GOT3 (cell line): Measurements from ENCODE around the gene SDC4.
"Not testable (repeated sequence)": the region's sequence is repeated elsewhere in the genome, so short reads cannot be mapped to it uniquely, and the experiment has no call there.

Experiments
- DNase-seq: peaks from one replicate; lab custom pipeline; 2025; ENCODE audit warnings: mixed read lengths; lab: John Stamatoyannopoulos, UW

Gene SDC4

GRCh38 chr20:45363611-45364492 is 15.6 kb upstream of the SDC4 start:
- no peak for DNase-seq

DNA sequence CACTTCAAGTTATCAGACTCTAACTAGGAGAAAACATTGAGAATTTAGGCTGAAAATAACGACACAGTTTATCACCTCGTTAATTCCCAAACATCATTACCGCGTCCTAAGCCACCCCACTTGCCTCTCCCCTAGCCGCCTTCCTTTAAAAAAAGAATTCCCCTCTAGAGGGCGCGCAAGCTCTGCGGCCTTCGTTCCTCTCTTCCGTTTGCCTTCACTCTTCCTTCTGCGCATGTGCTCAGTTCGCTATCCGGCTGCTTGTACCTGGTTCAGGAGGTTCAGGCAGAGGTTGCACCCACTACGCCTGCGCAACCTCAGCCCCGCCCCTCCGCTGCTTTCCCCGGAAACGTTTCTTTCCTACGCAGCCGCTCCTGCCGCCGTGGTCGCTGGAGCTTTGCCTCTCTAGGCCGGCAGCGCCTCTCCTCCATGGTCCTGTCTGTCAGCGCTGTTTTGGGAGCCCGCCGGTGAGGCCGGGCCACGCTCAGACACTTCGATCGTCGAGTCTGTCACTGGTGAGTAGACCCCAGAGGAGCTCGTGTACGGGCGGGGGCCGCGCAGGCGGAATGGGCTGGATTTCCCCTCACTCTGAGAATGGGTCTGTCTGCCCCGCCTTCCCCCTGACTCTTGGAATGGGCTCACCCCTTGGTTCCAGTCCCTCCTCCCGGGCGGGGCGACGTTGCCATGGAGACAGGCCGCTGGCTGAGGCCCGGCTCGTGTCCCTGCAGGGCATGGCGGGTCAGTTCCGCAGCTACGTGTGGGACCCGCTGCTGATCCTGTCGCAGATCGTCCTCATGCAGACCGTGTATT is 14.8 kb upstream of the SDC4 start, which contains the start of gene SYS1:
SYS1 (plus strand) TSS at position 353 of the 807 bp plus-strand sequence; CDS start at position 729, 376 bp downstream.
- peak; percentile 98 for DNase-seq

DNA sequence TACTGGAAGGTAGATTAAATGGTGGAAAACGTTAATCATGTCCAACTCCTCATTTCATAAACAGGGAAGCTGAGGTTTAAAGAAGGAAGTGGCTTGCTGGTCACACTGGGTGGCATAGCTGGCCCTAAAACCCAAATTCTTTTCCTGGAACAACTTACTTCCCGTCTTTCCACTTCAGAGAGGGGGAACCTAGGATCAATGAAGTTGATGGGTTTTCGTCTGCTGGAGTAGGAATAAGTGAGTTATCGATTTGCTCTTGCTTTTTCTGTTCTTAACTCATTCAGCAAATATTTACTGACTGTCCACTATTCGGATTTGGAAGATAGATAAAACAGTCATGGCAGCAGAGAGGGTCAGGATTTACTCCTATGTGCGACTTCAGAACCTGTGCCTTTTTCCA is 13.6 kb upstream of the SDC4 start:
- DNase-seq = no peak

DNA sequence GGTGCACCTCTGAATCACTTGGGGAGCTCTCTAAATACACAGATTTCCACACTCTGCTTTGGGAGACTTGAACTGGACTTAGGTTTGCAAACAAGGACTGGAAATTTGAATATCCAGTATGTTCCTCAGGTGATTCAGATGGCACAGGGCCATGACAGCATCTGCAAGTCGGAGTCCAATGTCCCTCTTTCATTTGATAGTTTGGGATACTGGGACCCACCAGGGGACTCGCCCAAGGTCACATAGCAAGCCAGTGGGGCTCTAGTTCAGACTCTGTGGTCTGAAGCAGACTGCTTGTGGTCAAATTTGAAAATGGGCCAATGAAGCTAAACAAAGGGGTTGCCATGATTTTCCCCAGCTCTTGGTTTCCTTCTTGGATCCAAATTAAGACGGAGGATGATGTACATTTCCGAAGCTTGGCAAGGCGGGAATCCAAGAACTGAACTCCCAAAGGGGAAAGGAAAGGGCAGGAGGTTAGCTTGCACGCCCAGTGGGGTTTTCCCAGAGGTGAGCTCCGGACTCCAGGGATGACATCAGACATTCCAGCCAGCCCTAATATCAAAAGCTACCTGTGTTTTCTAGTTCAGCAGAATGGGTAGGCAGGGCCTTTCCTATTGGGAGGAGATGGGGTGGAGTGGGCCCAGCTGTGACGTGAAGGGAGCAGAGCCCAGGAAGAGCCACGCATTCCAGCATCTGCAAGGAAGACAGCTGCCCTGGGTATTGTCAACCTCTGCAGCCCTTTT is 11.4 kb upstream of the SDC4 start:
- DNase-seq = no peak

DNA sequence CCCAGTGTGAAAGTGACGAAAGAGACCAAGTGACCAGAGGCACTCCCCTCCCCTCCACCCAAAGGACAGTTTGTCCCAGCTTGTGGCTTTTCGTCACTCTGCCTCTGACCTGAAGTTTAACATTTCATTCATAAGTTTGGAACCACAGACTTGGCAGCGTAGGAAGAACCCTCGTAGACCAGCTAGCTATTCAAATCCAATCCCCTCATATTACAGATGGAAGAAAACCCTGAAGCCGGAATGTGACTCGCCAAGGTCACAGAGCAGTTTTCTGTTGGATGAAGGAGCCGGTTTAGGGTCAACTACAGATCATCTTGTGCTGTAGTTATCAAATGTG is 10.8 kb upstream of the SDC4 start:
- DNase-seq = no peak

DNA sequence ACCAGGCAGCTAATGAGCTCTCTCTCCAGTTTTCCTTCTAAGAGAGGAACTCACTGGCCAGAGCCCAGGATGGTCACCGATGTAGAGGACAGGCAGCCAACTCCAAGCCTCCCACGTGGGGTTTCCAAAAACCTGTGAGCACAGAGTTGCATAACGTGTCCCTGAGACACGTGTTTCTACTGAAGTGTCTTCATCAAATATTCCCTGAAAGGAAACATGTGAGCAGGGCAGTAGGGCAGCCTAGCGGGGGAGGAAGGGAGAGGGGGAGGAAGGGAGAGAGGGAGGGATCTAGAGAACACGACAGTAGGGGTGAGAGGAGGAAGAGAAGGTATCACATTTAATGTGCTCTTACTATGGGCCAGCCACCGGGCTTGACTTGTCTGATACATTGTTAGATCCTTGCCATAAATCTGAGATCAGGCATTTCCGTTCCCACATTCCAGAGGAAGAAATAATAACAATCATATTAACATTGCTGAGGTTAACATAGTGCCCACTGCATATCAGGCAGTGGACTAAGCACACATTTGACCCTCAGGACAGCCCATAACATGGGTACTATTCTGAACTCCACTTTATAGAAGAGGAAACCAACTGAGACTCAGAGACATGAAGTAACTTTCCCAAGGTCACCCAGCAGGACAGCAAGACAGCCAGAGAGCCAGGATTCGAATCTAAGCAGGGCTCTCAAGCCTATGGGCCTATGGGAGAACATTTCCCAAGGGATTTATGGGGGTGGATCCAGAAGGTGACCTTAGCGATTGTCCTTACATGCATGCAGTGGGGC is 10.3 kb upstream of the SDC4 start:
- no peak for DNase-seq

GRCh38 chr20:45355209-45356084 is 7.2 kb upstream of the SDC4 start:
- DNase-seq = no peak

GRCh38 chr20:45354423-45355208 is 6.4 kb upstream of the SDC4 start:
- DNase-seq = no peak

DNA sequence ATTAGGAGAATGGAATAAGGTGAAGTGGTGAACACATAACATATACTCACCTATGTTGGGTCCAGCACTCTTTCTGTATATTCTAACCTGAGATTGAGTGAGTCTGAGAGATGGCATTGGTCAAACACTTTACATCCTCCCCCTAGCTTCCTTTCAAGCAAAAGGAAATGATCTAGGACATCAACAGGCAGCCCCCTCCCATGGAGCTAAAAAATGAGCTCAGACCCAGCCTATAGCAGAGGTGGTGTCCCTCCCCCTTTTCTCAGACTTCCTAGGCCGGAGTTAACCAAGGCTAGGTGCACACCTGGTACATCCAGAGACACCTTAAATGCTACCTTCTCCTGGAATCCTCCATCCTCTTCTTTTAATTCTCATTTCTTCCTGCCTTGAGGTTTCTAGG is 5.5 kb upstream of the SDC4 start:
- DNase-seq = no peak

DNA sequence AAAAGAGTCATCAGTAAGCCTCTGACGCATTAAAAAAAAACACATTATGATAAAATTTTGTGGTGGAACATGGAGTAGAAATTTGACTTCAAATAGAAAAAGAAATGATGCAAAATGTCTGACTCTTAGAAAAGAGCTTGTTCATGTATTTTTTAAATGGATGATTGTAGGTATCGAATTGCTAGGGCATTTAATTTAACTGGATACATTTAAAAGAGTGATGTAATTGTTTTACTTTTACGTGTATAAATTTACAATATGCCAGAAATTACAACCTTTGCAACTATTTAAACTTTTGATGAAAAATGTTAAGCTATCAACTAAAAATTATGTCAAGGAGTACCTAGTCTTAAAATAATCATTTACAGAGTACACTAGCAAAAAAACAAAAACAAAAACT is 4.5 kb upstream of the SDC4 start:
- no peak for DNase-seq

GRCh38 chr20:45350795-45351194 is 2.6 kb upstream of the SDC4 start:
- DNase-seq = not testable (repeated sequence)

DNA sequence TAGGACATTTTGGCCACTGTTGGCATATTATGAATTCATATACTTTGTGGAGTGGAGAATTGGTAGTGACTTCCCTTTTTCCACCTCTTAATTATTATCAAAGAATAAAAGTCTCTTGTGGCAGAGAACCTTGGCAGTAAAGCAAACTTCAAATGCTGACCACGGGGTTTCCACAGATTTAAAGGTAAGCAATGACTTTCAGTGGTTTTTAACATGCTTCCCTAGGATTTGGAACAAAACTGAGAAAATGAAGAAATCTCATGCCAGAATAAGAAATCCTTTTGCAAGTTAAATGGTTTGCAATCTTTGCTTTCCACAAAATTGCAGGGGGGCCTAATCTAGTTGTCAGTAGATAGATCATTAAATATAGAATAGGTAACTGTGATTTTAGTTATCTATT is 2.0 kb upstream of the SDC4 start:
- DNase-seq = no peak

DNA sequence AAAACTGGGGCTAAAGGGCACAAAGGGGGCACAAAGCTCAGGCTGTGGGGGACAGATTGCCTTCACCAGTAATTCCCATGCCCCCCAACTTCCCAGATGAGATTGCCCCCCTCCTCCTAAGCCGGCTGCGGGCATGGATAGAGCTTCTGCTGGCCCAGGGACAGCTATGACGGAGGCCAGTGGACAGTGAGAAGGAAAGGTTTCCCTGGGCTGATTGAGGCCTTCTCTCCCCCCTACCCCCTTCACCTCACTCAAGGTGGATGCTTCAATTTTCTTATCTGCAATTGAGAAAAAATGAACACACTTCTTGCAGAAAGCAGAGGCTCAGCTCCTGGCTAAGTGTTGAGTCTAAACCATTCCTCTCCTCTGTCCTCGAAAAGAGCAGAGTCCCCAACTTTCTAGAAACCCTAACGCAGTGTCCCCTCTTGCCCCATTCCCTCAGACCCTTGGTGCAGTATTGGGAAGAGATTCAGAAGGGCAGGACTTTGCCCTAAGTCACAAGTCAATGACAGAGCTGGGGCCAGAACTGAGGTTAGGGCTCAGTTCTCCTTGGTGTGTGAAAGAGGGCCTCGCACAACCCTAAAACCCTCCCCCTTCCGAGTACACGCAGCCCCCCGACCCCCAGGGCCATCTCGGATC is 808 bp downstream of the SDC4 start:
- no peak for DNase-seq

DNA sequence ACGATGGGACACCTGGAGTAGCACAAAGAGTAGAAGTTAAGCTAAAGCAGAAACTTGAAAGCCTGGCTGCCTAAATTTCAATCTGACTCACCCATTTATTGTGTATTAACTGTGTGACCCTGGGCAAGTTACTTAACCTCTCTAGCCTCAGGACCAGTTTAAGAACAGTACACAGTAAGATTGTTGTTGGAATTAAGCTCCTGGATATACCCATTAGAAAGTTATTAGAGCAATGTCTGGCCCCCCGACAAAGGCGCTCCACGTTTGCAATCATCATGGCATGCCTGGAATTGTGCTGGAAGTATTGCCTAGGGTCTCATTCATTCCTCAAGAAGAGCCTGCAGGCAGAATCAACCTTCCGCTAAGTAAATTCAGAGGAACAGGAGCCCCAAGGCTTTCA is 1.4 kb downstream of the SDC4 start:
- no peak for DNase-seq

GRCh38 chr20:45346291-45346718 is 1.9 kb downstream of the SDC4 start:
- no peak for DNase-seq

DNA sequence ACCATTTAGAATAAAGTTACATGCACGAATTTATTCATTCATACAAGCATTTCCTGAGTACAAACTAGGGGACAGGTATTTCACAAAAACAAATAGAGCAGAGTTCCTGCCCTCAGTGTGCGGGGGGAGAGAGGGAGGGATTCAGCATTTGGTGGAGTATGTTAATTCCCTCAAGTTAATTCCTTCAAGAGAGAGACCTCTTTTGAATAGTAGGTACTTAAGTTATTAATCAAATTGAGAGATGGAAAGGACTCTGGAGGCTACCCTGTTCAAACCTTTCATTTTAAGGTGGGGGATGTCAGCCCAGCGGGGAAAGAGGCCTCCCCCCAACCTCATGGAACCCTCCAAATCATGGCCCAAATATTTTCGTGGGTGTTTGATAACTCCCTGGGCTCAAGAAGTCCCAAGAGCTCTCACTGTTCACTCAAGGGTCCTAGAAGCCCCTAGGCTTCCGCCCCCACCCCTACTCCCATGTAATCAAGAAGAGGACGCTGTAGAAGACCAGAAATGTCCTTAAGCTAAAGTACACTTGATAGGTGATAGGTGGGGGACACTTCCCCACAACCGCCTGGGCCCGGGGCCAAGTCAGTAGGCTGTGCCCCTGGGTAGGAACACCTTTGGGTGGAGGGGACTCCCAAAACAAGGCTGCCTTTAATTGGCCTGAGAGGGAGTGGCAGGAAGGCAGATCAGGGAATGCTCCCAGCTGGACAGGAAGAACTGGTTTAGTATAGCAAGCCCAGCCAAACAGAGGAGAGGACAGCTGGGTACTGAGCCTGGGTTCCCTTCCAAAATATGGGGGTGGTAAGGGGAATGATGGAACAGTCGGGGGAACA is 2.9 kb downstream of the SDC4 start:
- DNase-seq = no peak

DNA sequence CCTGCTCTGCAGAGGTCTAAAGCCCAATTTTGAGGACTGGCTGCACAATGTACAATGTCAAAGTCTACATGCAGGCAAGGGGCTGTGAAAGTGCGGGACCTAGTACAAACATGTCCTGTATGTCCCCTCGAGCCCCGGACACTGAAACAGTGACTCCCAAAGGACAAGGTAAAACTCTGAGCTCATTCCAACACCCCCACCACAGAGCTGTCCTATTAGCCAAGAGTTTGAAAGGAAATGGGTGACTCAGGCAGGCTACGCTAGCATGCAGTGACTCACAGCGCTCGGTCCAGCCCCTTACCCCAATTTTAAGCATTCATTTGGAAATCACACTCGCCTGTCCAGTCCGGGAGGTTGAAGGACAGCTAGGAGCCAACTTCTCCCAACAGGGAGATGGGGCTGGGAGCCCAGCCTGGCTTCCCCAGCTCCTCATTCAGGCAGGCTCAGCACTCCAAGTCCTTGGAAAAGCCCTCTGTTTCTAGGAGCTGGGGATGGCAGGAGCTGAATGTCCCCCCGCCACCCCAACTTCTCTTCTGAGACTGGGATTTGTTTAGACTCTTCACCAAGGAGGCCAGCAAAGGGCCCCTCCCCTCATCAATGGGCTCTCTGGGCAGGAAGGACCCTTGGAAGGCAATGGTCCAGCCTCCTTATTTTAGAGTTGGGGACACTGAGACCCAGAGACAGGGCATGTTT is 3.9 kb downstream of the SDC4 start:
- DNase-seq = peak; percentile 60
